Measurements from ENCODE around the gene POC1A. TPM values are rescaled to one million over a fixed set of nuclear protein-coding genes. Genes with fewer than 3 reads are reported as not detected.

The POC1A gene
- total and polyA plus RNA-seq, 2 of the 8 experiments (the other 6 are each of a cell fraction or from before 2014, with no cell fraction given), result 35.7 to 39.2 TPM

GRCh38 chr3:52200981-52201679 lies 46.9 kb upstream of the POC1A start:
- no peak overlapping the region for H4K8ac ChIP-seq (ENCODE audit: extremely low read depth, insufficient read depth, low read length)
- H3K9me3 ChIP-seq (ENCODE audit: insufficient read depth in 2 of 2, low read depth in 1 of 2, low read length in 1 of 2), result no peaks in the 10 kb centered on the region
- no peak for DNase-seq (ENCODE audit: low read depth in 1 of 2, low spot score in 2 of 2)
- H3K56ac ChIP-seq (replicated peaks; ENCODE audit: insufficient read length, low read depth, low read length), result no peak overlapping the region
- no peak overlapping the region for H3K4me3 ChIP-seq (ENCODE audit: extremely low read depth in 1 of 4, insufficient read depth in 2 of 4, low read depth in 3 of 4, low read length in 4 of 4)
- H2BK15ac ChIP-seq (ENCODE audit: low read length), result no peak overlapping the region
- H3K18ac ChIP-seq (ENCODE audit: extremely low read depth, low read length), result no peak overlapping the region
- H3K14ac ChIP-seq (ENCODE audit: insufficient read length), result no peak overlapping the region
- H2BK120ac ChIP-seq (replicated peaks; ENCODE audit: low read depth, low read length), result no peak overlapping the region
- H2AFZ ChIP-seq (ENCODE audit: low read length), result no peak overlapping the region
- no peak for FAIRE-seq
- H3K23ac ChIP-seq (ENCODE audit: insufficient read length), result no peak overlapping the region
- peaks cover 0 to 12% (median 7%) of the 10 kb centered on the region in 4 experiments; a peak in 6 of 7 replicates for H3K4me1 ChIP-seq (replicated peaks in 1 of 4; ENCODE audit: control insufficient read depth in 3 of 4, insufficient read depth in 4 of 4, low read length in 3 of 4)
- H2BK5ac ChIP-seq (ENCODE audit: low read depth, low read length), result no peak overlapping the region
- no peak overlapping the region for H4K91ac ChIP-seq (replicated peaks; ENCODE audit: insufficient read length, low read length)
- H4K20me1 ChIP-seq (replicated peaks in 1 of 2; ENCODE audit: control insufficient read depth in 1 of 2, insufficient read depth in 2 of 2, low read length in 2 of 2), result peaks cover 0 to 3% of the 10 kb centered on the region in 2 experiments
- ChIA-PET CTCF (ENCODE audit: partially characterized antibody) (interaction anchor here (0.9 to 1.7 kb wide), 3 partner anchors 19 to 63 kb away, joined by 3 to 6 read pairs (median 5); no protein-coding TSS in a partner anchor), POLR2A (ENCODE audit: partially characterized antibody) (no interaction called here)
- H3K4ac ChIP-seq (replicated peaks; ENCODE audit: insufficient read length, low read depth, low read length), result no peak overlapping the region
- H3K79me1 ChIP-seq (ENCODE audit: low read depth, low read length), result no peaks in the 10 kb centered on the region; the same call in none of the 2 replicates
- peaks cover 4% of the 10 kb centered on the region; the same call in 1 of the 2 replicates for H3K23me2 ChIP-seq (ENCODE audit: low read depth, low read length)
- no peak overlapping the region for H2BK20ac ChIP-seq (ENCODE audit: low read length)
- WGBS, 2 experiments (ENCODE audit: extremely low coverage in 1 of 2, insufficient coverage in 1 of 2, insufficient read length in 1 of 2, insufficient replicate concordance in 2 of 2, low coverage in 1 of 2, low lambda C conversion rate in 2 of 2, missing lambda C conversion rate in 1 of 2), result 91% methylated on average over 5 of the region's 5 CpGs; no CpG with 5 or more reads in 1 of the 2 experiments
- no peak overlapping the region for H4K5ac ChIP-seq (ENCODE audit: insufficient read length, low read depth, low read length)
- peaks cover 0 to 8% of the 10 kb centered on the region in 2 experiments; a peak in 2 of 4 replicates for H3K79me2 ChIP-seq (ENCODE audit: control insufficient read depth in 1 of 2, insufficient read depth in 2 of 2, low read length in 2 of 2)
- no peak overlapping the region for H2AK5ac ChIP-seq (ENCODE audit: low read depth, low read length)
- peaks cover 32 to 60% (median 41%) of the 10 kb centered on the region in 4 experiments for H3K36me3 ChIP-seq (ENCODE audit: control insufficient read depth in 2 of 4, insufficient read depth in 4 of 4, low read length in 3 of 4)
- H3K9ac ChIP-seq (replicated peaks in 1 of 4; ENCODE audit: extremely low read depth in 1 of 4, low read depth in 3 of 4, low read length in 3 of 4), result no peak overlapping the region
- no peak overlapping the region for H3K27ac ChIP-seq (ENCODE audit: low read depth, low read length)
- H3K4me2 ChIP-seq (ENCODE audit: insufficient read depth in 1 of 2, low read depth in 2 of 2, low read length in 2 of 2), result no peak overlapping the region
- no peak overlapping the region for H2BK12ac ChIP-seq (ENCODE audit: low read depth, low read length)
- peaks cover 0 to 3% (median 0%) of the 10 kb centered on the region in 4 experiments; a peak in 2 of 7 replicates for H3K27me3 ChIP-seq (replicated peaks in 1 of 4; ENCODE audit: control insufficient read depth in 3 of 4, extremely low read depth in 1 of 4, insufficient read depth in 3 of 4, low read length in 3 of 4)
- TF ChIP-seq FOSL1 (IDR thresholded peaks at IDR 0.05; ENCODE audit: insufficient read depth, low read depth, low read length) (no peak), SP4 (IDR thresholded peaks at IDR 0.05; ENCODE audit: low read length) (no peak), SRF (IDR thresholded peaks at IDR 0.05; ENCODE audit: low read depth, low read length) (no peak), KDM4A (IDR thresholded peaks at IDR 0.05; ENCODE audit: low read depth, low read length, severe bottlenecking) (no peak), CHD2 (IDR thresholded peaks at IDR 0.05; ENCODE audit: low read length) (no peak), NANOG (IDR thresholded peaks at IDR 0.05; ENCODE audit: insufficient read depth, low read depth, low read length, poor library complexity, severe bottlenecking) (no peak), POU5F1 (IDR thresholded peaks at IDR 0.05; ENCODE audit: low read depth, low read length) (no peak), CEBPB (IDR thresholded peaks at IDR 0.05; ENCODE audit: low read depth, low read length) (no peak), CTBP2 (IDR thresholded peaks at IDR 0.05; ENCODE audit: borderline replicate concordance, insufficient read depth, insufficient read length, low read length) (no peak)
- TF ChIP-seq, protein P1, sequence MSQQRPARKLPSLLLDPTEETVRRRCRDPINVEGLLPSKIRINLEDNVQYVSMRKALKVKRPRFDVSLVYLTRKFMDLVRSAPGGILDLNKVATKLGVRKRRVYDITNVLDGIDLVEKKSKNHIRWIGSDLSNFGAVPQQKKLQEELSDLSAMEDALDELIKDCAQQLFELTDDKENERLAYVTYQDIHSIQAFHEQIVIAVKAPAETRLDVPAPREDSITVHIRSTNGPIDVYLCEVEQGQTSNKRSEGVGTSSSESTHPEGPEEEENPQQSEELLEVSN (IDR thresholded peaks at IDR 0.05), result no peak
- TF ChIP-seq, protein P2, sequence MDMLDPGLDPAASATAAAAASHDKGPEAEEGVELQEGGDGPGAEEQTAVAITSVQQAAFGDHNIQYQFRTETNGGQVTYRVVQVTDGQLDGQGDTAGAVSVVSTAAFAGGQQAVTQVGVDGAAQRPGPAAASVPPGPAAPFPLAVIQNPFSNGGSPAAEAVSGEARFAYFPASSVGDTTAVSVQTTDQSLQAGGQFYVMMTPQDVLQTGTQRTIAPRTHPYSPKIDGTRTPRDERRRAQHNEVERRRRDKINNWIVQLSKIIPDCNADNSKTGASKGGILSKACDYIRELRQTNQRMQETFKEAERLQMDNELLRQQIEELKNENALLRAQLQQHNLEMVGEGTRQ (IDR thresholded peaks at IDR 0.05; ENCODE audit: low read length), result no peak

Measured in H1 (cell line).